Measurements from ENCODE around the gene CISH.
A peak's percentile ranks its signal among the peaks of the same experiment; 100 is the strongest.

CISH gene

DNA sequence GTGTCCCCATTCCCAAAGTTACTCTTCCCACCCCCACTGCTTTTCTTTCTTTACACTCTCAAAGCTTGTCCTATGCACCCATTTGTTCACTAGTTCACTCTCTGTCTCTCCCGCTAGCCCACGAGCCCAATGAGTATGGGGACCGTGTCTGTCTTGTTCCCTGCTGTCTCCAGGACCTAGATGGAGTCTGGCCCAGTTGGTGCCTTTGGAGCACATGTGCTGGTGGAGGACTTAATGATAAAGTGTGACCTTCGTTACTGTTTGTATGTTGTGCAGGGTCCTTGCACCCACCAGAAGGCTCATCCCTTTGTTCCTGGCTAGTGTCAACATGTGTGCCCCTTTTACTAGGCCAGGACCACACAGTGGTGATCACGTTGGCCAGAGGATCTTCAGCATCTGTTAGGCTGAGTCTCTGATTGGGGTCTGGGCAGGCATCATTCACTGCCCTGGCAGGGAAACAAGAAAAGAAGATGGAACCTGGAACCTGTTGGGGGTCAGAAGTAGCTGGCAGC is 7.4 kb downstream of the CISH start:
- peaks cover 83% of the 10 kb centered on the region for H3K36me3 Mint-ChIP-seq (ENCODE audit: low read depth)
- peak overlapping the region; percentile 99 for H3K4me3 Mint-ChIP-seq
- H3K4me1 Mint-ChIP-seq (ENCODE audit: low read depth): peaks cover 72% of the 10 kb centered on the region

DNA sequence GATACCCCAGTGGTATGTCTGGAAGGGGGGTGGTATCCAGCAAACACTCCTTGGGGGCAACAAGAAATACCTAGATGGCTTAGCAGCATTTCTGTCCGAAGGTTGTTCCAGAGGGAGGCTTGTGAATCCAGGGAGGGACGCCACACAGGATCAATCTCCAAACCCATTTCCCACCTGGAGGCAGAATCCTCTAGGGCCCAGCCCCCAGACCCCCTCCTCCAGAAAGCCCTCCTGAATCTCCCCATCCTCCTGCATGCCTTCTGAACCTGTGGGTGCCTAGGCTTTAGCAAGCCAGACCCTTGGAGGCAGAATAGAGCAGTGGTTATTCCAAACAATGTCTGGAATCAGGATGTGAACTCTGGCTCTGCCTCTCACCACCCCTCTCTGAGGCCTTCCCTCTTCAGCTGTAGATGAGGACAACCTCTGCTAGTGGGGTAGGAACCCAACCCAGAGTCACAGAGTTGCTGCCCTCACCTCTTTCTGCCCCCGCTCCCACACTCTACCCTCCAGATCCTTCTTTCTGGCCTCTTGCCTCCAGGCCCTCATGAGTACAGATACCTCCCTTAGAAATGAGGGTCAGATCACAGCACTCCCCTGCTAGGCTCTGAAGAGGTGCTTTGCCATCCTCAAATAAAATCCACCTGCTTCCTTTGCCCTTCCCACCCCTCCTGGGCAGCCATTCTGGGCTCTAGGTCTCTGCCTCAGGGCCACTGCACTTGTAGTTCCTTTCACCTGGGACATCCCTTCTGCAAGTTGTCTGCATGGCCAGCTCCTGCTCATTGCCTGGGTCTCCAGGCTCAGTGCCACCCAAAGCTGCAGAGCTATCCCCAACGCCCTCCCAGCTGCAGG is 8.1 kb downstream of the CISH start:
- DNase-seq (ENCODE audit: low spot score): no peak
- Mint-ChIP-seq H3K27me3 (ENCODE audit: low read depth) (no peaks in the 10 kb centered on the region), H3K27ac (peak overlapping the region; percentile 96), H3K4me3 (peak overlapping the region; percentile 99), H3K4me1 (ENCODE audit: low read depth) (peaks cover 76% of the 10 kb centered on the region), H3K36me3 (ENCODE audit: low read depth) (peaks cover 77% of the 10 kb centered on the region), H3K9me3 (no peaks in the 10 kb centered on the region)

More for the DNA sequence above, 7.4 kb downstream of the CISH start:
- Mint-ChIP-seq H3K27me3 (ENCODE audit: low read depth) (no peaks in the 10 kb centered on the region), H3K27ac (peak overlapping the region; percentile 96), H3K9me3 (no peaks in the 10 kb centered on the region)
- DNase-seq (ENCODE audit: low spot score): no peak

- Mint-ChIP-seq H3K4me1 (ENCODE audit: low read depth) (peaks cover 84% of the 10 kb centered on the region), H3K36me3 (ENCODE audit: low read depth) (peaks cover 77% of the 10 kb centered on the region), H3K9me3 (no peaks in the 10 kb centered on the region), H3K27ac (peak overlapping the region; percentile 96), H3K4me3 (peak overlapping the region; percentile 99), H3K27me3 (ENCODE audit: low read depth) (no peaks in the 10 kb centered on the region)
- DNase-seq (ENCODE audit: low spot score): no peak
Measured at GRCh38 chr3:50602595-50603191, 8.9 kb downstream of the CISH start.

DNA sequence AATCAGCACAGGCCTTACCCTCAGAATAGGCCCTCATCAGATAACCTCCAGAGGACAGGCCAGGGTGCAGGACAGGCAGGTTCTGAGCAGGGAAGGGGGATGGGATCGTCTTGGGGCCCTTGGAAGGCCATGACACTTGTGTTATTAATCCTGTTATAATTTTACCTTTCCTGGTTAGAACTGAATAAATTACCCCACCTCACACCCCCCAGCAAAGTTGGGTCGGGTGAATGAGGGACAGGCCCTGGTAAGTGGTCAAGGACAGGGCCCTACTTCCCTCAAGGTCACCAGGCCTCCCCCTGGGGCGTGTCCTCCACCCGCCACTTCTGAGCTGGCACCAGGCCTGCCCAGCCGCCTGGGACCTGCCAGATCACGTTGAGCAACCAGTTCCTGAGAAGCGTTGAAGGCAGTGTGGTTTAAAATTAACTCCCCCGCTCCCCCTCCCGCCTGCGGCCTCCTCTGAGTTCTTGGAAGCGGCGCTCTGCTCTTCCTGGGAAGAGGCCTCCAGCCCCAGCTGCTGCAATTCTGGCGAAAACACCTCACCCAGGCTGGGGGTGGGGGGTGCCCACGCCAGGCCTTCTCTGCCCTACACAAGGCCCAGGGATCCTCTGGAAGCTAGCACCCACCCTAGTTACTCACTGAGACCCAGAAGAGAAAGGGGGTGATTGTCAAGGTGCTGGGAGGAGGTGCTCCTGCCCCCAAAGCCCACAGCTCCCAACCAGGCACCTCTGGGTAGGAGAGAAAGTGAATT is 10.6 kb downstream of the CISH start:
- H3K36me3 Mint-ChIP-seq (ENCODE audit: low read depth): peaks cover 63% of the 10 kb centered on the region
- no peaks in the 10 kb centered on the region for H3K27me3 Mint-ChIP-seq (ENCODE audit: low read depth)
- H3K9me3 Mint-ChIP-seq: no peaks in the 10 kb centered on the region
- H3K4me3 Mint-ChIP-seq: peak overlapping the region; percentile 99
- peak overlapping the region; percentile 96 for H3K27ac Mint-ChIP-seq
- peak; percentile 96 for DNase-seq (ENCODE audit: low spot score)
- H3K4me1 Mint-ChIP-seq (ENCODE audit: low read depth): peaks cover 80% of the 10 kb centered on the region

DNA sequence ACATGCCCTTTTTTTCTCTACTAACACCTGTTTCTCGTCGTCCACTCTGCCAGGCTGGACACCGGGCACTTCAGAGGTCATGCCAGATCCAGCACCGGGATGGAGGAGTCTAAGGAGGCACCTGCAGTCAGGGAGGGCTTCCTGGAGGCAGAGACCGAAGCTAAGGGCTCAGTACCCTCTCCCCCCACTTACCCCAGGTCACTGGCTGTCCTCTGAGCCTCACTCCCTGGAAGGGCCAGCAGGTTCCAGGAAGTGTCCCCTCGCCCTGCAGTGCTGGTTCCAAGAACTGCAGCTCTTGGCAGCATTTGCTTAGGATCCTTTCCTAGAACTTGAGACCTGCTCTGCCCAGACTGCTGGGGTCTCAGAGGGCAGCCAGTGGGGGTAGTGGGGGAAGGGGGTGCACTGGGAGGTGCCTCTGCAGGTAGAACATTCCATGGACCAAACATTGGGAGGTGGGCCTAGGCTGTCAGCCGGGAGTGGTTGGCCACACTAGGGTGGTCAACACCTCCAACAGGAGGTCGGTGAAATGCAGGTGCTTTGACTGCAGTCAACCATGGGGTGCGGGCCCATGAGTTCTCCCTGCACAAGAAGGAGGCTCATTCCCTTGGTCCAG is 11.3 kb downstream of the CISH start:
- Mint-ChIP-seq H3K27ac (peak overlapping the region; percentile 96), H3K4me3 (peak overlapping the region; percentile 99), H3K36me3 (ENCODE audit: low read depth) (peaks cover 61% of the 10 kb centered on the region), H3K4me1 (ENCODE audit: low read depth) (peaks cover 80% of the 10 kb centered on the region), H3K9me3 (no peaks in the 10 kb centered on the region), H3K27me3 (ENCODE audit: low read depth) (no peaks in the 10 kb centered on the region)
- no peak for DNase-seq (ENCODE audit: low spot score)

DNA sequence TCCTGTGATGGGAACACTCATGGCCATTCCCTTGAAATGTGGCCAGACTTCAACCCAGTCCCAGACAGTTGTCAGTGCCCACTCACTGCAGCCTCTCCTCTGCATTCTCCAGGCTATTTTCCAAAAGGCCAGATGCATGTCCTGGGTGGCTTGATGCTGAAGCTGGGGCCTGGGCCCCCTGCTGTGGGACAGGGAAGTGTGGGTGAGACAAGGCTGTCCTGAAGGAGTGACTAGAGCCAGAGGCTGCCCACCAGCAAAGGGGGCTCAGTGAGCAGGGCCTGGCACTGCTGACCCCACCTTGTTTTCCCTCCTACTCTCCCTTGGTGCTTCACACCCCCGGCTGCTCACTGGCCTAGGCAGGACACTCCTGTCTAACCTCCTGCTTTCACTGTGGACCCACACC is 11.9 kb downstream of the CISH start:
- Mint-ChIP-seq H3K9me3 (no peaks in the 10 kb centered on the region), H3K4me1 (ENCODE audit: low read depth) (peaks cover 81% of the 10 kb centered on the region), H3K27me3 (ENCODE audit: low read depth) (no peaks in the 10 kb centered on the region), H3K36me3 (ENCODE audit: low read depth) (peaks cover 59% of the 10 kb centered on the region), H3K27ac (peak overlapping the region; percentile 96), H3K4me3 (peak overlapping the region; percentile 99)
- no peak for DNase-seq (ENCODE audit: low spot score)

DNA sequence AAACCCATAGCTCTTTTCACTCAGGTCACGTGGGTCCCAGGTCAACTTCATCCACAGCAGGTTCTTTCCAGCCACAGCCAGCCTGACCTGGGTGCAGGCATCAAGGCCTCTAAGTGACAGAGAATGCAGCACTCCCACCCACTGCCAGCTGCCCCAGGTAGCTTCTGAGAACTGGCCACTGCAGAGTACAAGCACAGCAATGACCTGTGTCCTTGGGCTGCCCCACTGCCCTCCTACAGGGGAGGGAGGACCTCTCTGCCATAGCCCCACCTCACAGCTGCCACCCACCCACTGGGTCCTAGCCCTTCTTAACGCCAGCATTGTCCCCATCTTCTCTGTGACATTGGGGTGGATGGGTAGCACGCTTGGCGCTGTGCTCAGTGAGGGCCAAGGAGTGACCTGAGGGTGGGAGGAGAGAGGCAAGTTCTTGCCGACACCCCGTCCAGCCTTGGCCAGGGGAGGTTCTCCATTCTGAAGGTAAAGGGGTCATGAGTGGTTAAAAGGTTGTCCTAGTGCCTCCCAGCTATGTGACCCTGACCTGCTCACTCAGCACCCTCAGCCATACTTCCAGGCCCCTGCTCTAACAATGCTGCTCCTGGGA is 12.4 kb downstream of the CISH start:
- no peaks in the 10 kb centered on the region for H3K9me3 Mint-ChIP-seq
- H3K27me3 Mint-ChIP-seq (ENCODE audit: low read depth): no peaks in the 10 kb centered on the region
- H3K4me3 Mint-ChIP-seq: peak overlapping the region; percentile 99
- H3K4me1 Mint-ChIP-seq (ENCODE audit: low read depth): peaks cover 83% of the 10 kb centered on the region
- peak overlapping the region; percentile 96 for H3K27ac Mint-ChIP-seq
- DNase-seq (ENCODE audit: low spot score): no peak
- H3K36me3 Mint-ChIP-seq (ENCODE audit: low read depth): peaks cover 59% of the 10 kb centered on the region

DNA sequence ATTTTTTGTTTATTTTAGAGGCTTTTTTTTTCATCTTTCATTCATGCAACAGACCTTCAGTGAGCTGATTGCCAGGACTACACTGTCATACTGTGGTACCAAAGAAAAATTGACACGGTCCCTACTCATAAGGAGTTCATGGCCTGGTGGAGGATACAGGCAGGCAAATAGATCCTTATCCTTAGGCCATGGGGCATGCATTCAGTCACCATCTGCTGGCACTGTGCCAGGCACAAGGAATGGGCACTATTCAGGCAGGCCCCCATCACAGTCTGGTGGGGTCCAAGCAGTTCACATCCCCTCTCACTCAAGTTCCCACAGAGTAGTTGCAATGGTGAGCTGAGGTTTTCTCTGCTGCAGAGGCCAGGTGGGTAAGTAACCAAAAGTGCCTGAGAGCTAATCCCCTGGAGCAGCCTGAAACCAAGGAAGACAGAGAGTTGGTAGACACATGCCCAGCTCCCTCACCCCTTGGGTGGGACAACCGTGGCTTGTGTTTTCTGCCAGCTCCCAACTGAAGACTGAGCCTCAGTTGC is 17.3 kb downstream of the CISH start:
- no peaks in the 10 kb centered on the region for H3K9me3 Mint-ChIP-seq
- peaks cover 33% of the 10 kb centered on the region for H3K36me3 Mint-ChIP-seq (ENCODE audit: low read depth)
- H3K4me1 Mint-ChIP-seq (ENCODE audit: low read depth): peaks cover 69% of the 10 kb centered on the region
- peak overlapping the region; percentile 81 for H3K27ac Mint-ChIP-seq
- no peak overlapping the region for H3K4me3 Mint-ChIP-seq
- no peak for DNase-seq (ENCODE audit: low spot score)
- H3K27me3 Mint-ChIP-seq (ENCODE audit: low read depth): no peaks in the 10 kb centered on the region

- Mint-ChIP-seq H3K4me3 (peak overlapping the region; percentile 77), H3K27ac (peak overlapping the region; percentile 97), H3K27me3 (ENCODE audit: low read depth) (no peaks in the 10 kb centered on the region), H3K36me3 (ENCODE audit: low read depth) (peaks cover 31% of the 10 kb centered on the region), H3K4me1 (ENCODE audit: low read depth) (peaks cover 72% of the 10 kb centered on the region), H3K9me3 (no peaks in the 10 kb centered on the region)
- DNase-seq (ENCODE audit: low spot score): no peak
Measured at GRCh38 chr3:50592568-50592967, 19.0 kb downstream of the CISH start.

DNA sequence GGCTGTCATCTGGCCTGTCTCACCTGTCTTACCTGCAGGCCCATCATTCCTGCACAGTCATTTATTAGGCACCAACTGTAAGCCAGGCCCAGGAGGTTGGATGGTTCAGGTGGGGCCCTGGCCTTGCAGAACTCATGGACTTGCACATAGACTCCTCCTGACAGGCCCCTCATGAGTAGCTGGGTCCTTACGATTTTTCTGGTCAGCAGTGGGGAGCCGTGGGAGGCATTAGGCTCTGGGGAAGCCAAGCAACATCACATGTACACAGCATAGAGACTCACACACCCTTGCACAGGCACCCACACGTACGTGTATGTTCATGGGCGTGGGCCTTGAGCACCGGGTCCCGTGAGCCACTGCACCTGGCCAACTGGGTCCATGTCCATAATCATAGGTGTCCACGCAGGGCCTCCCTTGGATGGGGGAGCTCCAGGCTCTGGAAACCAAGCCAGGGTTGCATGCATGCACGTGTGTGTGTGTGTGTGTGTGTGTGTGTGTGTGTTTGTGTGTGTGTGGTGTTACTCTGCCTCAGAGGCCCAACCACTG is 20.3 kb downstream of the CISH start:
- no peaks in the 10 kb centered on the region for H3K27me3 Mint-ChIP-seq (ENCODE audit: low read depth)
- peaks cover 81% of the 10 kb centered on the region for H3K4me1 Mint-ChIP-seq (ENCODE audit: low read depth)
- peaks cover 28% of the 10 kb centered on the region for H3K36me3 Mint-ChIP-seq (ENCODE audit: low read depth)
- H3K27ac Mint-ChIP-seq: peak overlapping the region; percentile 97
- no peak for DNase-seq (ENCODE audit: low spot score)
- peak overlapping the region; percentile 74 for H3K4me3 Mint-ChIP-seq
- no peaks in the 10 kb centered on the region for H3K9me3 Mint-ChIP-seq

GRCh38 chr3:50588759-50589433 is 22.7 kb downstream of the CISH start:
- H3K9me3 Mint-ChIP-seq: no peaks in the 10 kb centered on the region
- DNase-seq (ENCODE audit: low spot score): no peak
- peak overlapping the region; percentile 97 for H3K27ac Mint-ChIP-seq
- no peaks in the 10 kb centered on the region for H3K27me3 Mint-ChIP-seq (ENCODE audit: low read depth)
- peaks cover 75% of the 10 kb centered on the region for H3K4me1 Mint-ChIP-seq (ENCODE audit: low read depth)
- peaks cover 22% of the 10 kb centered on the region for H3K36me3 Mint-ChIP-seq (ENCODE audit: low read depth)
- peak overlapping the region; percentile 52 for H3K4me3 Mint-ChIP-seq
